Erythroblast (primary cell): ENCODE results near the gene SPTBN4.
"Not testable (repeated sequence)": the region's sequence is repeated elsewhere in the genome, so short reads cannot be mapped to it uniquely, and the experiment has no call there.

ENCODE experiments used
- GATA1 ChIP-seq: IDR thresholded peaks from 2 replicates; pipeline ENCODE4 v1.6.1; 2011; ENCODE audit warnings: low read depth, mild to moderate bottlenecking, control low read depth, low read length, moderate library complexity
- POLR2A ChIP-seq: IDR thresholded peaks from 2 replicates; pipeline ENCODE4 v1.6.1; 2011; ENCODE audit warnings: mild to moderate bottlenecking, low read length

GRCh38 chr19:40475878-40476644 lies 9.3 kb downstream of the SPTBN4 start:
- TF ChIP-seq POLR2A, GATA1: not testable (repeated sequence)
